Left ventricle myocardium inferior (tissue), 1 donor: ENCODE results near the gene STON2. TPM values are rescaled to one million over a fixed set of nuclear protein-coding genes. Genes with fewer than 3 reads are reported as not detected.

Source experiments
- DNase-seq: peaks from one replicate; pipeline ENCODE4 v3.0.0-alpha.2; 2020
- H3K27ac ChIP-seq: fragments of 200-600 bp; replicated peaks from 2 replicates; pipeline ENCODE4 v1.8.0; 2021
- H3K27me3 ChIP-seq: fragments of 200-600 bp; 2 replicates; pipeline ENCODE4 v1.8.0; 2021; ENCODE audit warnings: low read depth
- H3K36me3 ChIP-seq: fragments of 200-600 bp; 2 replicates; pipeline ENCODE4 v1.8.0; 2021
- H3K4me1 ChIP-seq: fragments of 200-600 bp; 2 replicates; pipeline ENCODE4 v1.8.0; 2021
- H3K4me3 ChIP-seq: fragments of 200-600 bp; 2 replicates; pipeline ENCODE4 v1.8.0; 2021; ENCODE audit warnings: mild to moderate bottlenecking, moderate library complexity
- H3K9me3 ChIP-seq: fragments of 200-600 bp; replicated peaks from 2 replicates; pipeline ENCODE4 v1.8.0; 2021
- CTCF ChIP-seq: fragments of 200-600 bp; IDR thresholded peaks from 2 replicates; pipeline ENCODE4 v1.8.0; 2021; ENCODE audit warnings: antibody characterized with exemption, mild to moderate bottlenecking, borderline replicate concordance
- intact Hi-C: fragments of 100-400 bp; cut with micrococcal nuclease; formaldehyde crosslinking; loops from one replicate; pipeline ENCODE4 v1.11.0; 2022
- total RNA-seq: library from RNA; stranded (reverse); fragmentation: NEBNext Ultra II Directional; extraction: Animal tissue kit (Norgen Biotek cat#: 25700); gene quantifications from one replicate; pipeline ENCODE4 v1.2.1, GENCODE V29; 2021
- donor health status: DM: no; HTN: yes; CAD: no; lungs with severe emphysema.

The STON2 gene
- total RNA-seq, 1 donor from 2014 or later = 8.3 TPM

GRCh38 chr14:81268016-81268416 is 132.1 kb downstream of the STON2 start:
- no peaks in the 10 kb centered on the region for H3K36me3 ChIP-seq
- no peak for DNase-seq
- intact Hi-C loops = loop anchor here (5.0 kb wide), 1 partner anchor 184 kb away; no protein-coding TSS in a partner anchor
- peaks cover 6% of the 10 kb centered on the region for H3K4me1 ChIP-seq
- H3K4me3 ChIP-seq = no peak overlapping the region
- TF ChIP-seq CTCF = no peak
- no peak overlapping the region for H3K27ac ChIP-seq
- H3K27me3 ChIP-seq = peaks cover 45% of the 10 kb centered on the region
- no peaks in the 10 kb centered on the region for H3K9me3 ChIP-seq

DNA sequence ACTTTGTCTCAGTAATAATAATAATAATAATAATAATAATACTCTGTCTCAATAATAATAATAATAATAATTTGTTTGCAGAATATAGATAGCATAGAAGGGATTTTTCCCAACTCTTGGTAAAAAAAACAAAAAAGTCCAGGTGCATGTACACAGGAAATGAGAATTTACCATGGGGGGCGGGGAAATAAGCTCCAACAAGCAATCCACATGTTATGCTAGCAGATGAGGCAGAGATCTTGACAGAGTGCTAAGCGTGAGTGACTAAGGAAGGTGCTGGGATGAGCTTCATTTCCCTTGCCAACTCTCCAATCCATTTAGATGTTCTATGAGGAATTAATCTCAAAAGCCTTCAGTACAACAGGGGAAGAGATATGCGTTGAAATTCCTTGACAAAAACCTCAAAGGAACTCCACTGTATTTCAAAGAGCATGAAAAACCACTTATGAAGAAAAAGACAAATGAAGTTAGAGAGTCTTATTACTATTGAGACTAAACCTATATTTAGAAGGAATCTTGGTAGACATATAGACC is 134.4 kb downstream of the STON2 start:
- H3K4me3 ChIP-seq = no peak overlapping the region
- intact Hi-C loops = loop anchor here (5.0 kb wide), 1 partner anchor 187 kb away; no protein-coding TSS in a partner anchor

GRCh38 chr14:81264671-81265070 is 135.5 kb downstream of the STON2 start:
- Histone ChIP-seq H3K9me3 (no peaks in the 10 kb centered on the region), H3K4me3 (no peak overlapping the region), H3K27ac (no peak overlapping the region), H3K36me3 (no peaks in the 10 kb centered on the region), H3K4me1 (peaks cover under 1% of the 10 kb centered on the region), H3K27me3 (peaks cover 48% of the 10 kb centered on the region)
- no peak for DNase-seq
- TF ChIP-seq CTCF = no peak
- intact Hi-C loops = loop anchor here (5.0 kb wide), 1 partner anchor 188 kb away; no protein-coding TSS in a partner anchor

More for the DNA sequence above, 134.4 kb downstream of the STON2 start:
- DNase-seq = no peak
- H3K27ac ChIP-seq = no peak overlapping the region
- no peaks in the 10 kb centered on the region for H3K36me3 ChIP-seq
- H3K4me1 ChIP-seq = peaks cover 5% of the 10 kb centered on the region
- H3K9me3 ChIP-seq = no peaks in the 10 kb centered on the region
- peaks cover 48% of the 10 kb centered on the region for H3K27me3 ChIP-seq
- no peak for TF ChIP-seq CTCF

GRCh38 chr14:81263777-81264410 is 136.2 kb downstream of the STON2 start:
- intact Hi-C loops = no loop called here
- H3K4me3 ChIP-seq = no peak overlapping the region
- H3K27me3 ChIP-seq = peaks cover 44% of the 10 kb centered on the region
- no peaks in the 10 kb centered on the region for H3K36me3 ChIP-seq
- H3K9me3 ChIP-seq = no peaks in the 10 kb centered on the region
- no peak for TF ChIP-seq CTCF
- H3K27ac ChIP-seq = no peak overlapping the region
- no peak for DNase-seq
- no peaks in the 10 kb centered on the region for H3K4me1 ChIP-seq

DNA sequence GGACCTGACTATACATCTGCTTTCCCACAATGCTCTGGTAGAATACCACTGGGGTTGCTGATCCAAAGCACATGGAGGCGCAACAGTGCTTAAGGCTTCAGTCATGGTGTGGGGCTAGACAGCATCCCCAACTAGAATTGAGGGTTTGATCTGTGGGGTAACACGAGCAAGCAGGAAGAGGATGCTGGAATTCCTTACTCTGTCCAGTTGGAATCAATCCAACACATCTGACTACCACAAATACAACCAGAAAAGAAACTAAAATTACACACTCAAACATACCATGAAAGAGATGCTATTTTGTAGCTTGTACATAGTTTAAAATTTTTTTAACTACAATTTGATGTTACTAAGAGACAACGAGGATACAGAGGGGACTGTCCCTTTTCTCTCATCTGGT is 138.9 kb downstream of the STON2 start:
- intact Hi-C loops = no loop called here
- peaks cover 22% of the 10 kb centered on the region for H3K27me3 ChIP-seq
- H3K4me3 ChIP-seq = no peak overlapping the region
- H3K27ac ChIP-seq = no peak overlapping the region
- no peaks in the 10 kb centered on the region for H3K36me3 ChIP-seq
- TF ChIP-seq CTCF = no peak
- DNase-seq = no peak
- no peaks in the 10 kb centered on the region for H3K9me3 ChIP-seq
- no peaks in the 10 kb centered on the region for H3K4me1 ChIP-seq
